GM12875 (cell line): ENCODE data around the gene SRC.
"Not testable (repeated sequence)": the region's sequence is repeated elsewhere in the genome, so short reads cannot be mapped to it uniquely, and the experiment has no call there.

Experiments
- H3K4me3 ChIP-seq: one replicate; pipeline ENCODE4 v1.5.1; 2011; ENCODE audit warnings: low read depth, low read length, control low read depth
- TF ChIP-seq, protein P1 (sequence below): IDR thresholded peaks from 2 replicates; pipeline ENCODE4 v1.5.1; 2011; ENCODE audit warnings: low read depth, mild to moderate bottlenecking, control low read depth, inconsistent platforms, low read length, moderate library complexity, borderline replicate concordance; ENCODE audit not compliant: insufficient read depth

Gene SRC

DNA sequence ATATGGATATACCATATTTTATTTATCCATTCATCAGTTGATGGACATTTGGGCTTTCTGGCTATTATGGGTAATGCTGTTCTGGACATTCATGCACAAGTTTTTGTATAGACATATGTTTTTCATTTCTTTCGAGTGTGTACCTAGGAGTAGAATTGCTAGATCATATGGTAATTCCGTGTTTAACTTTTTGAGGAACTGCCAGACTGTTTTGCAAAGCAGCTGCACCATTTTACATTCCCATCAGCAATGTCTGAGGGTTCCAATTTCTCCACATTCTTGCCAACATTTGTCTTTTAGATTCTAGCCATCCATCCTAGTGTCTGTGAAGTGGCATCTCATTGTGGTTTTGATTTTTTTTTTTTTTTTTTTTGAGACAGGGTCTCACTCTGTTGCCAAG lies 20.8 kb downstream of the SRC start:
- TF ChIP-seq, protein P1, sequence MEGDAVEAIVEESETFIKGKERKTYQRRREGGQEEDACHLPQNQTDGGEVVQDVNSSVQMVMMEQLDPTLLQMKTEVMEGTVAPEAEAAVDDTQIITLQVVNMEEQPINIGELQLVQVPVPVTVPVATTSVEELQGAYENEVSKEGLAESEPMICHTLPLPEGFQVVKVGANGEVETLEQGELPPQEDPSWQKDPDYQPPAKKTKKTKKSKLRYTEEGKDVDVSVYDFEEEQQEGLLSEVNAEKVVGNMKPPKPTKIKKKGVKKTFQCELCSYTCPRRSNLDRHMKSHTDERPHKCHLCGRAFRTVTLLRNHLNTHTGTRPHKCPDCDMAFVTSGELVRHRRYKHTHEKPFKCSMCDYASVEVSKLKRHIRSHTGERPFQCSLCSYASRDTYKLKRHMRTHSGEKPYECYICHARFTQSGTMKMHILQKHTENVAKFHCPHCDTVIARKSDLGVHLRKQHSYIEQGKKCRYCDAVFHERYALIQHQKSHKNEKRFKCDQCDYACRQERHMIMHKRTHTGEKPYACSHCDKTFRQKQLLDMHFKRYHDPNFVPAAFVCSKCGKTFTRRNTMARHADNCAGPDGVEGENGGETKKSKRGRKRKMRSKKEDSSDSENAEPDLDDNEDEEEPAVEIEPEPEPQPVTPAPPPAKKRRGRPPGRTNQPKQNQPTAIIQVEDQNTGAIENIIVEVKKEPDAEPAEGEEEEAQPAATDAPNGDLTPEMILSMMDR: no peak
- no peak overlapping the region for H3K4me3 ChIP-seq

DNA sequence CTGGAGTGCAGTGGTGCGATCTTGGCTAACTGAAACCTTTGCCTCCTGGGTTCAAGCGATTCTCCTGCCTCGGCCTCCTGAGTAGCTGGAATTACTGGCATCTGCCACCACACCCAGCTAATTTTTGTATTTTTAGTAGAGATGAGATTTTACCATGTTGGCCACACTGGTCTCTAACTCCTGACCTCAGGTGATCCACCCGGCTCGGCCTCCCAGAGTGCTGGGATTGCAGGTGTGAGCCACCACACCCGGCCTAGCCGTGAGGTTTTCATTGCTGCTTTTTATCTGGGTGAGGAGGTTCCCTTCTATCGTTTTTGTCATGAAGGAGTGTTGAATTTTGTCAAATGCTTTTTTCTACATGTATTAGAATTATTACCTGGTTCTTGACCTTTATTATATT lies 23.9 kb downstream of the SRC start:
- no peak overlapping the region for H3K4me3 ChIP-seq
- TF ChIP-seq, protein P1: no peak

DNA sequence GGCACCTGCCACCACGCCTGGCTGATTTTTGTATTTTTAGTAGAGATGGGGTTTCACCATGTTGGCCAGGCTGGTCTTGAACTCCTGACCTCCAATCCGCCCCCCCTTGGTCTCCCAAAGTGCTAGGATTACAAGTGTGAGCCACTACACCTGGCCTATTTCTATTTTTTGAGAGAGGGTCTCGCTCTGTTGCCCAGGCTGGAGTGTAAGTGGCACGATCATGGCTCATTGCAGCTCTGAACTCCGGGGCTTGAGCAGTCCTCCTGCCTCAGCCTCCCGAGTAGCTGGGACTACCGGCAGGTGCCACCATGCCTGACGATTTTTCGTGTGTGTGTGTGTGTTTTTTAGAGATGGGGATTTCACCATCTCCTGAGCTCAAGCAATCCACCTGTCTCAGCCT lies 25.9 kb downstream of the SRC start:
- H3K4me3 ChIP-seq: not testable (repeated sequence)

GRCh38 chr20:37372441-37372840 lies 26.5 kb downstream of the SRC start:
- TF ChIP-seq, protein P1: no peak
- no peak overlapping the region for H3K4me3 ChIP-seq

DNA sequence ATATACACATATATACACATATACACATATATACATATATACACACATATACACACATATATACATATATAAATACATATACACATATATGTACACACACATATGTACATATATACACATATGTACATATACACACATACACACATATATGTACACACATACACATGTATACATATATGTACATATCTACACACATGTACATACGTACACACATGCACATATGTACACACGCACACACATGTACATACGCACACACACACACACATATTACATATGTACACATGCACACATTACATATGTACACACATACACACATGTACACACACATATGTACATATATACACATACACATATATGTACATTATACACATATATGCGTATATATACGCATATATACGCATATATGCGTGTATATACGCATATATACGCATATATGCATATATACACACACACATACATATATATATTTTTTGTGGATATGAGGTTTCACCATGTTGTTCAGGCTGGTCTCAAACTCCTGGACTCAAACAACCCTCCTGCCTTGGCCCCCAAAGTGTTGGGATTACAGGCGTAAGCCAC lies 27.2 kb downstream of the SRC start:
- no peak overlapping the region for H3K4me3 ChIP-seq
- TF ChIP-seq, protein P1: no peak

- TF ChIP-seq, protein P1: no peak
- no peak overlapping the region for H3K4me3 ChIP-seq
These were observed 29.3 kb downstream of the SRC start for GRCh38 chr20:37375227-37375626.

DNA sequence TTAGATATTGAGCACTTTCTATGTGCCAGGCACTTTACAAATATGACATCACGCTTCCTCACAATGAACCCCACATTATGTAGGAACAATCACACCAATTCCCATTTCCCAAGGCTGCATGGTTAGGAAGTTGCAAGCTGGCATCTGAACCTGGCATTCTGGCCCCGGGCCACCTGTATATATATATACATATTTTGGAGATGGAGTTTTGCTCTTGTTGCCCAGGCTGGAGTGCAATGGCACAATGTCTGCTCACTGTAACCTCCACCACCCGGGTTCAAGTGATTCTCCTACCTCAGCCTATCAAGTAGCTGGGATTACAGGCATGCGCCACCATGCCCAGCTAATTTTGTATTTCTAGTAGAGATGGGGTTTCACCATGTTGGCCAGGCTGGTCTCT lies 30.4 kb downstream of the SRC start:
- no peak overlapping the region for H3K4me3 ChIP-seq
- TF ChIP-seq, protein P1: no peak

GRCh38 chr20:37376791-37377190 lies 30.9 kb downstream of the SRC start:
- TF ChIP-seq, protein P1: no peak
- H3K4me3 ChIP-seq: no peak overlapping the region
